Body of pancreas (tissue), 4 donors: Measurements from ENCODE around the gene ERC2. TPM values are rescaled to one million over a fixed set of nuclear protein-coding genes. Genes with fewer than 3 reads are reported as not detected.

ENCODE experiments used
- ATAC-seq: fragments of 150-250 bp; one replicate; pipeline ENCODE4 v1.9.1; 2016
- DNase-seq, 4 donors: peaks; one replicate each; pipeline ENCODE4 v3.0.0-alpha.2; 2019
- H3K27ac ChIP-seq, 4 donors: fragments of 200-600 bp; sonication (generic); 1 replicate in 3 of 4; 2 replicates in 1 of 4; pipeline versions ENCODE4 v1.5.1 to v1.6.1; 2016 to 2019; ENCODE audit warnings: mild to moderate bottlenecking in 1 of 4, mixed read lengths in 1 of 4, moderate library complexity in 1 of 4
- H3K27me3 ChIP-seq, 2 donors: fragments of 200-600 bp; sonication (generic); one replicate each; pipeline ENCODE4 v1.6.0; 2016; ENCODE audit warnings: mild to moderate bottlenecking in 1 of 2
- H3K36me3 ChIP-seq, 2 donors: fragments of 200-600 bp; sonication (generic); replicated peaks in 1 of 2; 2 replicates each; pipeline ENCODE4 v1.5.1; 2016; ENCODE audit warnings: low read depth in 2 of 2; ENCODE audit not compliant: insufficient read depth in 1 of 2
- H3K4me1 ChIP-seq: fragments of 200-600 bp; sonication (generic); one replicate; pipeline ENCODE4 v1.6.0; 2016
- H3K4me3 ChIP-seq, 2 donors: fragments of 200-600 bp; sonication (generic); 1 replicate in 1 of 2; 2 replicates in 1 of 2; pipeline ENCODE4 v1.5.1; 2016 to 2019
- H3K9me3 ChIP-seq, 3 donors: fragments of 200-600 bp; sonication (generic); 1 replicate in 2 of 3; 2 replicates in 1 of 3; pipeline ENCODE4 v1.5.1; 2016
- POLR2A ChIP-seq, 3 donors: fragments of 450-650 bp; IDR thresholded peaks; one replicate each; pipeline ENCODE4 v1.6.1; 2016; ENCODE audit warnings: antibody characterized with exemption in 3 of 3, mild to moderate bottlenecking in 2 of 3
- WGBS, 2 donors: methylation state at CpG; one replicate each; pipeline ENCODE4 v1.1.5; 2017; 5-methylcytosine and 5-hydroxymethylcytosine counted together
- intact Hi-C: fragments of 100-400 bp; cut with DNase I; formaldehyde crosslinking; loops from one replicate; pipeline ENCODE4 v1.15.1; 2023
- total RNA-seq, 2 donors: library from RNA; depleted of rRNA; stranded (reverse); fragments of >200 nt; gene quantifications; one replicate each; pipeline ENCODE4 v1.1.0, GENCODE V29; 2016
- TF ChIP-seq, protein P1 (sequence below), 7 experiments: fragments of 450-650 bp in 4 of 7; fragments of 200-600 bp in 3 of 7; sonication (generic) in 3 of 7; IDR thresholded peaks; one replicate each; pipeline ENCODE4 v1.5.1; 2016 to 2019; ENCODE audit warnings: antibody characterized with exemption in 7 of 7

ERC2 gene
- total RNA-seq, 2 donors from 2014 or later = 4.0 to 4.7 TPM

DNA sequence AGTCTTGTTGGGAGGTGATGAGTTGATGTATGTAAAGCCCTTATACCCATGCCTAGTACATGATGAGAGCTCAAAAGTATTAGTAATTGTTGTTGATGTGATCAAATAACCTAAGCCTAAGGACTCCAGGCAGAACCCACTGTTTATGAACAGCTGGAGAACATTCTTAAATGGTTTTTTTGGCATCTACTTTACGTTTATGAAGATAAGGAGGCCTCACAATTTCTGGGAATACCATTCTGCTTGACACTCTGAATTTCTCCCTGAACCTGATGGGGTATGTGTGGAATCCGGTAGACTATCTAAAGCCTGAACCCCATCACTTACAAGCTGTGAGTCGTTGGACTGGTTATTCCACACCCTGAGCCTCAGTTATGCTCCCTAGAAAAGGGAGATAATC is 736.5 kb downstream of the ERC2 start:
- ATAC-seq (no peak), DNase-seq (no peak)
- Histone ChIP-seq H3K27ac (no peak overlapping the region), H3K9me3 (no peaks in the 10 kb centered on the region), H3K36me3 (no peaks in the 10 kb centered on the region), H3K27me3 (no peaks in the 10 kb centered on the region), H3K4me3 (no peak overlapping the region), H3K4me1 (no peaks in the 10 kb centered on the region)
- intact Hi-C loops = no loop called here
- 49 to 67% methylated on average over 3 of the region's 3 CpGs for WGBS, 2 donors
- TF ChIP-seq, protein P1, sequence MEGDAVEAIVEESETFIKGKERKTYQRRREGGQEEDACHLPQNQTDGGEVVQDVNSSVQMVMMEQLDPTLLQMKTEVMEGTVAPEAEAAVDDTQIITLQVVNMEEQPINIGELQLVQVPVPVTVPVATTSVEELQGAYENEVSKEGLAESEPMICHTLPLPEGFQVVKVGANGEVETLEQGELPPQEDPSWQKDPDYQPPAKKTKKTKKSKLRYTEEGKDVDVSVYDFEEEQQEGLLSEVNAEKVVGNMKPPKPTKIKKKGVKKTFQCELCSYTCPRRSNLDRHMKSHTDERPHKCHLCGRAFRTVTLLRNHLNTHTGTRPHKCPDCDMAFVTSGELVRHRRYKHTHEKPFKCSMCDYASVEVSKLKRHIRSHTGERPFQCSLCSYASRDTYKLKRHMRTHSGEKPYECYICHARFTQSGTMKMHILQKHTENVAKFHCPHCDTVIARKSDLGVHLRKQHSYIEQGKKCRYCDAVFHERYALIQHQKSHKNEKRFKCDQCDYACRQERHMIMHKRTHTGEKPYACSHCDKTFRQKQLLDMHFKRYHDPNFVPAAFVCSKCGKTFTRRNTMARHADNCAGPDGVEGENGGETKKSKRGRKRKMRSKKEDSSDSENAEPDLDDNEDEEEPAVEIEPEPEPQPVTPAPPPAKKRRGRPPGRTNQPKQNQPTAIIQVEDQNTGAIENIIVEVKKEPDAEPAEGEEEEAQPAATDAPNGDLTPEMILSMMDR (IDR thresholded peaks at IDR 0.05) = no peak
- TF ChIP-seq POLR2A (IDR thresholded peaks at IDR 0.05) = no peak

DNA sequence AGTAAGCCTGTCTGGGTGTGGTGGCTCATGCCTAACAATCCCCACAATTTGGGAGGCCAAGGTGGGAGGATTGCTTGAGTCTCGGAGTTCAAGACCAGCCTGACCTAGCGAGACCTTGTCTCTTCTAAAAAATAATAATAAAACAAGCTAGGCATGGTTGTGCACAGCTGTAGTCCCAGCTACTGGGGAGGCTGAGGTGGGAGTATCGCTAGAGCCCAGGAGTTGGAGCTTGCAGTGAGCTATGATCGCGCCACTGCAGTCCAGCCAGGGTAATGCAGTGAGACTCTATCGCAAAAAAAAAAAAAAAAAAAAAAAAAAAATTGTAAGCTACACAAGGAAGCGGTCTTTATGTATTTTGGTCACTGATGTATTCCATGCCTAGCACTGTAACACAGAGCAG is 738.7 kb downstream of the ERC2 start:
- intact Hi-C loops = no loop called here
- DNase-seq = no peak
- no peak for TF ChIP-seq POLR2A (IDR thresholded peaks at IDR 0.05)
- TF ChIP-seq, protein P1 (IDR thresholded peaks at IDR 0.05) = no peak
- H3K36me3 ChIP-seq = no peaks in the 10 kb centered on the region
- no peaks in the 10 kb centered on the region for H3K4me1 ChIP-seq
- ATAC-seq = no peak
- WGBS, 2 donors = 80 to 95% methylated on average over 3 to 7 of the region's 7 CpGs
- no peak overlapping the region for H3K4me3 ChIP-seq
- H3K27ac ChIP-seq = no peak overlapping the region
- no peaks in the 10 kb centered on the region for H3K27me3 ChIP-seq
- no peaks in the 10 kb centered on the region for H3K9me3 ChIP-seq

DNA sequence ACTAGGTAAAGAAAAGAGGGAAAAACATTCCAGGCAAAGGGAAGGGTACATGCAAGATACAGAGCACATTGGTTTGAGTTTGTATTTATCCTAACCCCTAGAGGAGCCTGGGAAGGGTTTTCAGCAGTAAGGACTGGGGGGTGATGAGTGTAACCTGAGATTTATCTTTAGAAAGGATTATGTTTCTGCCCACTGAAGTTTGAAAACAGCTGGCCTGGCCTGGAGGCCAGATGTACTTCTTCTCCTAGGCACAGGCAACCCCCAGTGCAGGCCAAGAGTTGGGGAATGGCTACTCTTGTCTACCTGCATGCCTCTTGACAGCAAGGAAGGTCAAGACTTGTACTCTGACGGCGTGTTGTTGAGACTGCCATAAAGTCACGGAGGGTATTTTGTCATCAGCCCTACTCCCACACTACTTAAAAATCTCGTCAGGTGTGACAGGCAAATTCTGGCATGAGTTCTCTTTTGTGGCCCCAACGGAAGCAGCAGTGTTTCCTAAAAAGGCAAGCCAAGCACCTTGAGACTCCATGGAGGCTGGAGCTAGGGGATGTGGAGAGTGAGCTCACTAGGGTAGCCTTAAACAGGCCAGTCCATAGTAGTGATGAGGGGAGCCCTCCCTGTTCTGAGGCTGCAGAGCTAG is 739.7 kb downstream of the ERC2 start:
- Histone ChIP-seq H3K4me3 (no peak overlapping the region), H3K36me3 (no peaks in the 10 kb centered on the region), H3K9me3 (no peaks in the 10 kb centered on the region), H3K27me3 (no peaks in the 10 kb centered on the region), H3K4me1 (no peaks in the 10 kb centered on the region), H3K27ac (no peak overlapping the region)
- 91 to 94% methylated on average over 5 of the region's 5 CpGs for WGBS, 2 donors
- ATAC-seq (no peak), DNase-seq (no peak)
- intact Hi-C loops = no loop called here
- TF ChIP-seq, protein P1 (IDR thresholded peaks at IDR 0.05) = no peak
- no peak for TF ChIP-seq POLR2A (IDR thresholded peaks at IDR 0.05)

DNA sequence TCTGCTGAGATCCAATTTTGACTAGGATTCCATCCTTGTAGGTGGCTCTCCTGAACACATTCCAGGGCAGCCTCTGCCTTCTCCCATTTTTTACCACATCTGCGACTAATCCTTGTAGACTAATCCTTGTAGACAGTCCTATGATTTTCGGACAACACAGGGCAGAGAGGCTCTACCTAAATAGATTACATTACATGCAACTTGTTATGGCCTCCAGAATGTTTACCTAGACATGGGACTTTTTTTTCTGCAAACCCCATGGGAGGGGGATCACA is 741.8 kb downstream of the ERC2 start:
- no peak for DNase-seq
- Histone ChIP-seq H3K27ac (no peak overlapping the region), H3K27me3 (no peaks in the 10 kb centered on the region), H3K4me1 (no peaks in the 10 kb centered on the region), H3K9me3 (no peaks in the 10 kb centered on the region), H3K36me3 (no peaks in the 10 kb centered on the region), H3K4me3 (no peak overlapping the region)
- intact Hi-C loops = no loop called here
- TF ChIP-seq, protein P1 (IDR thresholded peaks at IDR 0.05) = no peak
- no peak for TF ChIP-seq POLR2A (IDR thresholded peaks at IDR 0.05)
- 87 to 98% methylated on average over 2 of the region's 2 CpGs for WGBS, 2 donors
- ATAC-seq = no peak

DNA sequence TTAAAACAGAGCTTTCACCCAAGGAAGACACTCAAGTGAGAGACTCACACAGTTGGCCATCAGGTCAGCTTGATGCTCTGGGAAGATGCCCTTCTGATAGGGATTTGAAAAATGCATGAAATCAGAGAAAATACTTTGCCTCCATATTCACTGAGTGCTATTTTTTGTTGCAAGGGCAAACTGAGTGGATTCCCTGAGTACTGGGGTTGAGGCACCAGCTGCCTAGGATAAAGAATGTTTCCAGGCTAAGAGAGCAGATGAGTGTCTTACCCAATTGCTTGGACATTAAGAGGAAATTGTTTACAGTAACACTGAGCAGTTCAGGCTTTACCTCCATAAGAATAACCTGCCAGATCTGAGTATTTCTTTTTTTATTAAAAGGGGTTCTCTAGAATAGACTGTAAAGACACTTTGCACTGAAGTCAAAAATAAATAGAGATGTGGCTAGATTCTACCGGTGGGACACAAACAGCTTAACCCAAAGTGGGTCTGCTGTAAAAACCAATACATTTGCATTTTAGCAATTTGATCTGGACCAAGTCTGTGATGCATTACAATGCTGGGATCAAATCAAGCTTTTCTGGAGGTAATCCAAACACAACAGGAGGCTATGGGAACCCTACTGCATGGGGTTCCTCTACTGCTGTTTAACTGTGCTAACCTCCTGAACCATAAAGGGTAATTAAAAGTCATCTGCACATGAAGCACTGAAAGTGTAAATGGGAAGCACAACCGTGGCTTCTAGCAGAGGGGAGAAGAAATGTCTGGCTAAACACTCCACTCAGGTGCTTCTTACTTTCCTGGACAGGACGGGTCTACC is 742.4 kb downstream of the ERC2 start:
- ATAC-seq (no peak), DNase-seq (no peak)
- no peaks in the 10 kb centered on the region for H3K36me3 ChIP-seq
- TF ChIP-seq, protein P1 (IDR thresholded peaks at IDR 0.05) = no peak
- no peak for TF ChIP-seq POLR2A (IDR thresholded peaks at IDR 0.05)
- H3K27ac ChIP-seq = no peak overlapping the region
- WGBS, 2 donors = 38 to 50% methylated on average over 3 of the region's 3 CpGs
- H3K9me3 ChIP-seq = no peaks in the 10 kb centered on the region
- no peak overlapping the region for H3K4me3 ChIP-seq
- H3K4me1 ChIP-seq = no peaks in the 10 kb centered on the region
- intact Hi-C loops = no loop called here
- H3K27me3 ChIP-seq = no peaks in the 10 kb centered on the region
